H1 (cell line): Measurements from ENCODE around the gene HDGFL3.

Source experiments
- CEBPB ChIP-seq: IDR thresholded peaks from 2 replicates; pipeline ENCODE4 v1.6.1; 2012; ENCODE audit warnings: low read depth, low read length
- EZH2 ChIP-seq: fragments of 200-600 bp; sonication (generic); IDR thresholded peaks from 2 replicates; pipeline ENCODE4 v1.7.1; 2012; ENCODE audit warnings: low read depth, mild to moderate bottlenecking, moderate library complexity, low read length, inconsistent platforms; ENCODE audit not compliant: severe bottlenecking
- NANOG ChIP-seq: IDR thresholded peaks from 2 replicates; pipeline ENCODE4 v1.6.1; 2011; ENCODE audit warnings: low read length, low read depth, mild to moderate bottlenecking, inconsistent platforms; ENCODE audit not compliant: insufficient read depth, poor library complexity, severe bottlenecking
- NRF1 ChIP-seq: IDR thresholded peaks from 2 replicates; pipeline ENCODE4 v1.6.1; 2011; ENCODE audit warnings: mild to moderate bottlenecking, low read depth, low read length, improper control_type of control experiment
- PHF8 ChIP-seq: fragments of 200-600 bp; sonication (generic); conservative IDR thresholded peaks from 2 replicates; pipeline ENCODE4 v1.7.1; 2012; ENCODE audit warnings: low read depth, mild to moderate bottlenecking, inconsistent platforms, low read length, moderate library complexity
- POLR2A ChIP-seq, 2 experiments: IDR thresholded peaks; 1 replicate in 1 of 2; 2 replicates in 1 of 2; pipeline ENCODE4 v1.6.1; 2011; ENCODE audit warnings: low read depth in 2 of 2, low read length in 2 of 2, mild to moderate bottlenecking in 2 of 2; ENCODE audit errors: control extremely low read depth in 1 of 2
- RFX5 ChIP-seq: IDR thresholded peaks from 2 replicates; pipeline ENCODE4 v1.6.1; 2011; ENCODE audit warnings: low read depth, low read length, improper control_type of control experiment, borderline replicate concordance
- SRF ChIP-seq: IDR thresholded peaks from 2 replicates; pipeline ENCODE4 v1.6.1; 2011; ENCODE audit warnings: mild to moderate bottlenecking, low read depth, low read length, moderate library complexity
- SUZ12 ChIP-seq: fragments of 200-600 bp; sonication (generic); IDR thresholded peaks from 2 replicates; pipeline ENCODE4 v1.6.1; 2012; ENCODE audit warnings: mild to moderate bottlenecking, inconsistent platforms, low read length, moderate library complexity, mixed read lengths
- TCF12 ChIP-seq: IDR thresholded peaks from 2 replicates; pipeline ENCODE4 v1.6.1; 2011; ENCODE audit warnings: low read depth, mild to moderate bottlenecking, low read length
- TF ChIP-seq, protein P1 (sequence below), 3 experiments: IDR thresholded peaks; 1 replicate in 2 of 3; 2 replicates in 1 of 3; pipeline versions ENCODE4 v1.5.1 to v1.6.1; 2011; ENCODE audit warnings: low read length in 3 of 3, mild to moderate bottlenecking in 3 of 3, inconsistent platforms in 2 of 3, low read depth in 1 of 3, moderate library complexity in 1 of 3; ENCODE audit not compliant: insufficient read depth in 1 of 3; ENCODE audit errors: control extremely low read depth in 1 of 3
- TF ChIP-seq, protein P2 (sequence below): IDR thresholded peaks from 2 replicates; pipeline ENCODE4 v1.6.1; 2011; ENCODE audit warnings: low read length, improper control_type of control experiment
- TF ChIP-seq, protein P3 (sequence below): IDR thresholded peaks from 2 replicates; pipeline ENCODE4 v1.6.1; 2012; ENCODE audit warnings: inconsistent platforms

DNA sequence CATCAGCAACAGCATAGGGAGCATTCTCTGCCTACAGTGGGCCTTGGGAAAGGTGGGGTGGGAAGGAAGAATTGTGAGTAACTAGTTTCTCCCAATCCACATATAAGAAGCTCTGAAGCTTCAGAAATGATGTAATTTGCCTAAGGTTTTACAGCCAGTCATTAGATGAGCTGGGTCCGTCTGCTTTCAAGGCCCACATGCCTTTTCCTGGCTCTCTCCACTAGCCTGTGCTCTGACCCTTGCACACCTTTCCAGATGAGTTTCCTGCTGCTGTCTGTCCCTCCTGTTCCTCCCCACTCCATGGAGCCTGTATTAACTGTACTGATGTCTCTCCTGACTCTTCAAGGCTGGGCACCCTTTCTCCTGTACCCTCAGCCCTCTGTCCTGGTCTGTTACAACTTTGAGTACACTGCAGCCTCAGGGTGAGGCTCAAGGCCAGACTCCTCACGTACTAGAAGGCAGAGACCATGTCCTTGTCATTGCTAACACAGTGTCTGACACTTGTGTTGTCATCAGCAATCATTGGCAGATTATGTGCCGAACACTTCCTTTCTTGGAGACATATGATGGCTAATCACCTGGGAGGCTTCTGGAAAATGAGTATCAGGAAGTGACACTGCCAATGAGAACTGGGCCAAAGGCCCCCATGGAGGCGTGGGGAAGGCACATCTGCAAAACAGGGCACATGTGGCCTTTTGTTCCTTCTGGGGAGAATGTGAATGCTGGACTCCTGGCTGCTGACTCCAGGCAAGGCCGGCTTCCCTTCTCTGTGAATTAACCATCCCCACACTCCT is 93.5 kb downstream of the HDGFL3 start:
- TF ChIP-seq, protein P1, sequence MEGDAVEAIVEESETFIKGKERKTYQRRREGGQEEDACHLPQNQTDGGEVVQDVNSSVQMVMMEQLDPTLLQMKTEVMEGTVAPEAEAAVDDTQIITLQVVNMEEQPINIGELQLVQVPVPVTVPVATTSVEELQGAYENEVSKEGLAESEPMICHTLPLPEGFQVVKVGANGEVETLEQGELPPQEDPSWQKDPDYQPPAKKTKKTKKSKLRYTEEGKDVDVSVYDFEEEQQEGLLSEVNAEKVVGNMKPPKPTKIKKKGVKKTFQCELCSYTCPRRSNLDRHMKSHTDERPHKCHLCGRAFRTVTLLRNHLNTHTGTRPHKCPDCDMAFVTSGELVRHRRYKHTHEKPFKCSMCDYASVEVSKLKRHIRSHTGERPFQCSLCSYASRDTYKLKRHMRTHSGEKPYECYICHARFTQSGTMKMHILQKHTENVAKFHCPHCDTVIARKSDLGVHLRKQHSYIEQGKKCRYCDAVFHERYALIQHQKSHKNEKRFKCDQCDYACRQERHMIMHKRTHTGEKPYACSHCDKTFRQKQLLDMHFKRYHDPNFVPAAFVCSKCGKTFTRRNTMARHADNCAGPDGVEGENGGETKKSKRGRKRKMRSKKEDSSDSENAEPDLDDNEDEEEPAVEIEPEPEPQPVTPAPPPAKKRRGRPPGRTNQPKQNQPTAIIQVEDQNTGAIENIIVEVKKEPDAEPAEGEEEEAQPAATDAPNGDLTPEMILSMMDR (IDR thresholded peaks at IDR 0.05; ENCODE audit: control extremely low read depth in 1 of 3, insufficient read depth in 1 of 3, low read depth in 1 of 3, low read length in 3 of 3): no peak
- TF ChIP-seq EZH2: no peak
- TF ChIP-seq, protein P2, sequence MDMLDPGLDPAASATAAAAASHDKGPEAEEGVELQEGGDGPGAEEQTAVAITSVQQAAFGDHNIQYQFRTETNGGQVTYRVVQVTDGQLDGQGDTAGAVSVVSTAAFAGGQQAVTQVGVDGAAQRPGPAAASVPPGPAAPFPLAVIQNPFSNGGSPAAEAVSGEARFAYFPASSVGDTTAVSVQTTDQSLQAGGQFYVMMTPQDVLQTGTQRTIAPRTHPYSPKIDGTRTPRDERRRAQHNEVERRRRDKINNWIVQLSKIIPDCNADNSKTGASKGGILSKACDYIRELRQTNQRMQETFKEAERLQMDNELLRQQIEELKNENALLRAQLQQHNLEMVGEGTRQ: no peak
- no peak for TF ChIP-seq CEBPB
- TF ChIP-seq, protein P3, sequence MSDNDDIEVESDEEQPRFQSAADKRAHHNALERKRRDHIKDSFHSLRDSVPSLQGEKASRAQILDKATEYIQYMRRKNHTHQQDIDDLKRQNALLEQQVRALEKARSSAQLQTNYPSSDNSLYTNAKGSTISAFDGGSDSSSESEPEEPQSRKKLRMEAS: no peak
- TF ChIP-seq POLR2A (IDR thresholded peaks at IDR 0.05; ENCODE audit: control extremely low read depth in 1 of 2, low read depth in 2 of 2, low read length in 2 of 2): no peak
- TF ChIP-seq TCF12: no peak
- TF ChIP-seq SUZ12: no peak
- no peak for TF ChIP-seq PHF8
- no peak for TF ChIP-seq SRF
- TF ChIP-seq RFX5: no peak
- no peak for TF ChIP-seq NRF1
- TF ChIP-seq NANOG: no peak
